Cardiac septum (tissue), 1 donor: ENCODE measurements around the gene TAS2R42. TPM values are rescaled to one million over a fixed set of nuclear protein-coding genes. Genes with fewer than 3 reads are reported as not detected.

Experiments
- DNase-seq: peaks from one replicate; pipeline ENCODE4 v3.0.0-alpha.2; 2020; ENCODE audit warnings: low spot score
- intact Hi-C: fragments of 100-400 bp; cut with DNase I; formaldehyde crosslinking; loops from one replicate; pipeline ENCODE4 v1.14.0; 2022
- long read RNA-seq: library from polyadenylated mRNA; unstranded; transcript quantifications from one replicate; pipeline ENCODE4 v2.0.0, GENCODE V29; 2021
- total RNA-seq: library from RNA; stranded (reverse); fragmentation: NEBNext Ultra II Directional; extraction: Animal tissue kit (Norgen Biotek cat#: 25700); gene quantifications from one replicate; pipeline ENCODE4 v1.2.1, GENCODE V29; 2021
- donor health status: DM: no; HTN: no; CAD: no.

TAS2R42 gene, protein sequence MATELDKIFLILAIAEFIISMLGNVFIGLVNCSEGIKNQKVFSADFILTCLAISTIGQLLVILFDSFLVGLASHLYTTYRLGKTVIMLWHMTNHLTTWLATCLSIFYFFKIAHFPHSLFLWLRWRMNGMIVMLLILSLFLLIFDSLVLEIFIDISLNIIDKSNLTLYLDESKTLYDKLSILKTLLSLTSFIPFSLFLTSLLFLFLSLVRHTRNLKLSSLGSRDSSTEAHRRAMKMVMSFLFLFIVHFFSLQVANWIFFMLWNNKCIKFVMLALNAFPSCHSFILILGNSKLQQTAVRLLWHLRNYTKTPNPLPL
- total RNA-seq, result not detected
- long read RNA-seq, result 0 reads

GRCh38 chr12:11186837-11187236 is at the start of gene TAS2R42:
TAS2R42 (minus strand) TSS chr12:11186937; CDS start chr12:11186937, 0 bp downstream.
- intact Hi-C loops, result no loop called here
- DNase-seq, result no peak

GRCh38 chr12:11233532-11233931 is 46.8 kb upstream of the TAS2R42 start:
- intact Hi-C loops, result loop anchor here (10.0 kb wide), 1 partner anchor 251 kb away; no protein-coding TSS in a partner anchor

DNA sequence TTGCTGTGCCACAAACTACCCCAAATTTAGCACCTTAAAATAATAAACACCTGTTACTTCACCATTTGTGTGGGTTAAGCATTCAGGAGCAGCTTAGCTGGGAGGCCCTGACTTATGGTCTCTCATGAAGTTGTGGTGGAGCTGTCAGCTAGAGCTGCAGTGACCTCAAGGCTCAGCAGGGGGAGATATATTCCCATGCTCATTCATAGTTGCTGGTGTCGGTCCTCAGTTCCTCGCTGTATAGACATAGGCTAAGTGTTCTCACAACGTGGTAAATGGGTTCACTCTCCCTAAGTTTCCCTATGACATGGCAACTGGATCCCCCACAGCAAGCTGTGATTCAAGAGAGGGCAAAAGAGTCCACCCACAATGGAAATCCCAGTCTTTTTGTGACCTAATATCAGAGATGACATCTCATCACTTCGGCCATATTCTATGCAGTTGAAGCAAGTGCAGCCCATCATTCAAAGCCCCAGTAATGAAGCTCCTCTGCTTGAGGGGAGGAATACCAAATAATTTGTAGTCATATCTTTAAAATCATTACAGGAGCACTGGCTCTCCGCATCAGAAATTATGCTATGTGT is 41.7 kb upstream of the TAS2R42 start:
- DNase-seq, result no peak
- intact Hi-C loops, result no loop called here

More at GRCh38 chr12:11233532-11233931, 46.8 kb upstream of the TAS2R42 start:
- no peak for DNase-seq

DNA sequence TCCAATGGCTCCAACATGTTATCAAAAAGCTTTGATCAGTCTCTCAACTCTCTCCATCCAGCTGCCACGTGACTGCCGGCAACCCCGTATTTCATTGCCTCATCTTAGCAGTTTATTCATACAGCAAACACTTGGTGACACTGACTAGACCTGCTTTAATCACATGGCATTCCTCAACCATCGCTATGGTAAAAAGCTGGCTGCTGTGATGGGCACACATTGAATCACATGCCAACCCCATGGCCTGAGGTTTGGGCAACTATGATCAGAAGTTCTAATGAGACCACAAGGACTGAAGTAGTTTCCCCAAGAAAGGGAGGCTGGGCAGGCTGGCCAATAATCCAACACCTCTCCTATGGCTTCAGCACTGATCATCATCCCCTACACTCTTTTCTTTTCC is 40.6 kb upstream of the TAS2R42 start:
- intact Hi-C loops, result no loop called here
- DNase-seq, result no peak

GRCh38 chr12:11209113-11209512 is 22.4 kb upstream of the TAS2R42 start:
- intact Hi-C loops, result no loop called here
- no peak for DNase-seq

DNA sequence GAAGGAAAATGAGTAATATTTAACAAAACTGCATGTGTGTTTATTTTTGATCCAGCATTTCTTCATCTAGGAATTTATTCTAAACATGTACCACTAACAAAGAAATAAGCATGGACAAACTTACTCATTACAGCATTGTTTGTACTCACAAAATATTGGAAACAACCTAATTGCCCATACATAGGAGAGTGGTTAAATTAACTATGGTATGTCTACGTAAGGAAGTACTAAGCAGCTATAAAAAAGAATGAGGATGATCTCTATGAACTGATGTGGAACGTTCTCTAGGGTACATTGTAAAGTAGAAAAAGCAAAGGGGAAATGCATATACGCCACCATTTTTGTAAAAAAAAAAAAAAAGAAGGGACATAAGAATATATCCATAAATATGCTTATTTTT is 17.4 kb upstream of the TAS2R42 start:
- intact Hi-C loops, result no loop called here
- no peak for DNase-seq

- no peak for DNase-seq
- intact Hi-C loops, result no loop called here
Observed at GRCh38 chr12:11202811-11203210, 16.1 kb upstream of the TAS2R42 start.

DNA sequence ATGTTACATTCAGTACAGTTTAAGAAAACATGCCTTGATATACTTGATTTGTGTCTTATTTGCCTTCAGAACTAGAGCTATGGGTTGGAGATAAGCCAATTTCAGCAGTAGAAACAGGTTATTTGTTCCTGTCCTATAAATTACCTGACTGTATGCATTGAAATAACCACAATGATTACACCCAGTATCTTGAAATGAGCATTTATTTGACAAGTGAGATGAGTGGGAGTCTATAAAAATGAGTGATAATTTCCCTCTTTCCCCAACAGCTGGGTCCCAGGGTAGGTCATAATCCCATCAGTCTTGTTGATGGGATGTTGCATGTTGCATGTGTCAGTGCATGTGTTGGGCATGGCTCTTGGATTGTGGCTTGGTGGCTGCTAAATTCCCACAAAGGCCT is 3.7 kb downstream of the TAS2R42 start:
- DNase-seq, result no peak
- intact Hi-C loops, result no loop called here

DNA sequence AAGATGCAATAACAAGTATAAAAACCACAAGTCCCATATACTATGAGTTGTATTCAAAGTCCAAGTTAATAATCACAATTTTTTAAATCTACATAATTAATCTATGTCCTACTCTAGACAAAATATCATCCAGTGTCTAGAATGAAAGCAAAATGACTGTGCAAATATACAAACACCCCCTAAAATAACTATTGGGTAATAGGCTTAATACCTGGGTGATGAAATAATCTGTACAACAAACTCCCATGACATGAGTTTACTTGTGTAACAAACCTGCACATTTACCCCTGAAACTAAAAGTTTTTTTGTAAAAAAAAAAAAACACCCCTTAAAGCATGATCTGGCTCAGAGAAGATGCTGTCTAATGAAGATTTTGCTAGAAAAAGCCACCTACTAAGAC is 4.2 kb downstream of the TAS2R42 start:
- intact Hi-C loops, result no loop called here
- DNase-seq, result no peak

DNA sequence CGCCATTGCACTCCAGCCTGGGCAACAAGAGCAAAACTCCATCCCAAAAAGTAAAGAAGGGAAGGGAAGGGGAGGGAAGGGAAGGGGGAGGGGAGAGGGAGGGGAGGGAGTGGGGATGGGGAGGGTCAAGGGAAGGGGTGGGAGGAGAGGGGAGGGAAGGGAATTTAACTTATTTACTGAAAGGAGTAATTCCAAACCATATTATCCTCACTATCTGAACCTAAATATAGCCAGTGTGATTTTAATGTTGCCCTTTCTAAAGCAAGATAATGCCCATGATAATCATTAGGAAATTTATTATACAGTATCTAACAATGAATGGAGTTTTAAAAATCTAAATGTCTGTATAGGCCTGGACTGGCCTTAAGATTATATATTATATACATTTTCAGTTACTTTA is 8.5 kb downstream of the TAS2R42 start:
- no peak for DNase-seq
- intact Hi-C loops, result no loop called here

DNA sequence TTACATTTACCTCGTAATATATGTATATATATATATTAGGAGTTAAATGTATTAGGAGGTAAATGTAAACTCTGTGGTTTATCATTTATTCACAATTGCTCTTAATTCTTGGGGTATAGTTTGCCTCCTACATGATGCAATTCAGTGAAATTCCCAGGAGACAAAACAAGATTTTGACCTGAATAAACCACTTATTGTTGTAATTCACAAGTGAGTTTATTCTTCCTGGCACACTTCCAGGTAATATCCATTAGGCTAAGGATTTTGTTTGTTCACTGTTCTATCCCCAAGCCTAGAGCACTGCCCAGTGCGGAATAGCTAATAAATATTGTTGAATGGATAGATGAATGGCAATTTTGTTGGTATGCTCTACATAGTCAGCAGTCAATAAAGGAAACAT is 12.7 kb downstream of the TAS2R42 start:
- DNase-seq, result no peak
- intact Hi-C loops, result no loop called here

DNA sequence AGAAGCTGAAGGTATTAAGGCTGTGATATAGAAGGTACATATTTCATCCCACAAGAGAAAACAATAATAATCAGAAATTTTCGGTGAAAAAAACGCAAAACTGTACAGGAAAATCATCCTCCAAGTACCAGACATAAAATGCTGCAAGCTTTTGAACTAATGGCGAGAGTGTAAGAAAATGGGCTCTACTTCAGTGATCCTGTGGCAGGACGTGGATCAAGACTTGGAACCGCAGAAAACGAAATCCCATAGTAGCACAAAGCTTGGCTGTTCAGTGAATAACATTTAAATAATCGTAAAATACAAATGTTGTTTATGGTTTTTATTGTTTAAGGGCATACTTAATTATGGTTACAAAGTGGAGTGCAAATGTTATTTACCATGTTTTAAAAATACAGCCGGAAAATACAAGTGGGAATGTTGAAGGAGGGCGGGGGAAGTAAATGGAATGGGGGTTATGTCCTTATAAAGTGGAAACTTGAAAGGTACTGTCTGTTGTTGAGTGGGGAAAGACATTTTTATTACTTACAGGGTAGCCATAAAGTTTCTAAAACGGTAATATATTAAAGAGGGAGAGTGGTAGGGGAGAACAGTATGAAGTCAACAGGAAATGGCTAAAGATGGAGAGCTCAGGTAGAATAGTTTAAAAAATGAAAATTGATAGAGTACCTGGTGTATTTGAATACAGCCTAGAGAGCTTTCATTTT is 14.6 kb downstream of the TAS2R42 start:
- no peak for DNase-seq
- intact Hi-C loops, result no loop called here

- peak; percentile 96 for DNase-seq
- intact Hi-C loops, result no loop called here
Observed at GRCh38 chr12:11171145-11171968, 15.4 kb downstream of the TAS2R42 start, which contains the start of gene SMIM10L1. SMIM10L1 (plus strand) TSS chr12:11171194; CDS start chr12:11171357, 163 bp downstream.

GRCh38 chr12:11170810-11171144 is 16.0 kb downstream of the TAS2R42 start:
- DNase-seq, result no peak
- intact Hi-C loops, result no loop called here

GRCh38 chr12:11166300-11166699 is 20.4 kb downstream of the TAS2R42 start:
- intact Hi-C loops, result loop anchor here (10.0 kb wide), 1 partner anchor 101 kb away; the partner anchor contains the start of gene TAS2R46
- DNase-seq, result no peak

- intact Hi-C loops, result loop anchor here (10.0 kb wide), 1 partner anchor 100 kb away; the partner anchor contains the start of gene TAS2R46
- no peak for DNase-seq
Observed at GRCh38 chr12:11164384-11164783, 22.4 kb downstream of the TAS2R42 start.

DNA sequence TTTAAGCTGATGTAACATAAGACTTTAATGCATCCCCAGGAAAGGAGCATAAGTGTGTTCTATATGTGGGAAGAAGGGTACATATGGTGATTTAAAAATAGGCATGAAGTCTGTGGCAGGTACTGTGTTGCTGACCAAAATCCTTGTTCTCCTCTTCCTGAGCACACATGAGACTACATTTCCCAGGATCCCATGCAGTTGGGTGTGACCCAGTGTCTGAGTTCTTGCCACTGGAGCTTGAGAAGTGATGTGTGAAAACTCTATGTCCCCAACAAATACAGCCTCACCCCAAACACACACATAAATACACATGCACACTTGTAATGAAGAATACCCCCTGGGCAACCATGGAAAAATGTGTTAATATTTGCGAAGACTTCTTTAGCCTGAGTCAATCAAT is 24.2 kb downstream of the TAS2R42 start:
- intact Hi-C loops, result loop anchor here (10.0 kb wide), 1 partner anchor 98 kb away; the partner anchor contains the start of gene TAS2R46
- DNase-seq, result no peak

GRCh38 chr12:11158885-11159444 is 27.8 kb downstream of the TAS2R42 start:
- no peak for DNase-seq
- intact Hi-C loops, result no loop called here

DNA sequence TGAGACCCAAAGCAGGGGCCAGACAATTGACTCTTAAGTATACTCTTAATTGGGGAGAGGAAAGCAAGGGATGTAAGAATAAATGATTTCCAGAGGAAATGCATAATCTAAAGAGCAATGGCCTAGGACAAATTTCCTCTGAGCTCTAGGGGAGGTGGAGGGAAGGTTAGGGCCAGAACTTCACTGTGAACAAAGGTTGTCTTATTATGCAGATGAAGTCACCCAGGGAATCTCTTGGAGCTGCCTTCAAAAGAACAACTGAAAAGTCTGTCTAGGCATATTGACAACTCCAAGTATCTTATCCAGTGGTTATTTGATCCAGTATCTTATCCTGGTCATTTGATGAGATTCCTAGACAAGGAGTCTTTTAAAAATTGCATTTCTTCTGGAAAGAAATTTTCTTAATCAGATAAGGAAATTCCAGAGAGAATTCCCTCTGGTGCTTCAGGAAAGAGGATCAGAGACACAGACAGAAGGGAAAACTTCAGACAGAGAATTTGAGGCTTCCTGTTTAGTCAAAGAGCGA is 32.3 kb downstream of the TAS2R42 start:
- DNase-seq, result no peak
- intact Hi-C loops, result no loop called here
